ENCODE measurements around the gene ALOX15B.
"Not testable (repeated sequence)": the region's sequence is repeated elsewhere in the genome, so short reads cannot be mapped to it uniquely, and the experiment has no call there.

Gene ALOX15B

GRCh38 chr17:8014558-8014850 lies 24.4 kb upstream of the ALOX15B start:
- no peak for DNase-seq

GRCh38 chr17:8015236-8015956 lies 23.5 kb upstream of the ALOX15B start:
- no peak for DNase-seq

GRCh38 chr17:8015957-8016631 lies 22.8 kb upstream of the ALOX15B start:
- peak; percentile 10 for DNase-seq

DNA sequence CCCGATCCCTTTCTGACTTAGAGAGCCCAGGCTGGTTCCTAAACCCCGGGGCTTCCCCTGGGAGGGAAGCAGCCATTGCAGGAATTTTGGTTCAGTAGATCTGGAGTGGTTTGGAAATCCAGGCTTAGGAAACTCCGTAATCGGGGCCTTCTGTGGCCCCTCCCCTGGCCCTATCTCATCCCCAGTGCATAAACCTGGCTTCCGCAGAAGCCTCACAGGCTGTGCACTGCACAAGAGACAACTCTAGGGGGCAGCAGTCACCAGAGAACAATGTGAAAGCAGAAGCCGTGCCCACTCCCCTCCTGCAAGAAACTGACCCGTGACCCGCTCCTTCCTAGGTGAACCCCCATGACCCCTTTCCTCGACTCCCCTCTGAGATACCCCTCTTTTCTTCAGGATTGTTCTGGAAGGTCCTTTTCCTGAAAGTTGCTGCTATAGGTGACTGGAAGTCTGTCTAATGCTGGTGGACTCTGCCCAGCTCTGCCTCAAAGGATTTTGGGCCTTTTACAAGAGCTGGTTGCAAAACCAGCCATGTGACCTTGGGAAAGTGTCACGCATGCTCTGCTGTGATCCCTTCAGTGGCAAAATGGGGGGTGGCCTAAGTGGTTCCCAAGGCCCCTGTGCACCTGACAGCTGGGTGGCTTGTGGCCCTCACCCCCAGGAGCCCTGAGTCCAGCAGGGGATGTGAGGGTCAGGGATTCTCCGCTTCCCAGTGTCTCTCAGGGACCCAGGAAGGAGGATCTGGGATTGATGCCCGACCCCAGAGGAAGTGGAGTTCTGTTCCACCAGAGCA lies 22.0 kb upstream of the ALOX15B start:
- peak; percentile 64 for DNase-seq

- DNase-seq, result no peak
Observed at GRCh38 chr17:8018436-8018835, 20.4 kb upstream of the ALOX15B start.

DNA sequence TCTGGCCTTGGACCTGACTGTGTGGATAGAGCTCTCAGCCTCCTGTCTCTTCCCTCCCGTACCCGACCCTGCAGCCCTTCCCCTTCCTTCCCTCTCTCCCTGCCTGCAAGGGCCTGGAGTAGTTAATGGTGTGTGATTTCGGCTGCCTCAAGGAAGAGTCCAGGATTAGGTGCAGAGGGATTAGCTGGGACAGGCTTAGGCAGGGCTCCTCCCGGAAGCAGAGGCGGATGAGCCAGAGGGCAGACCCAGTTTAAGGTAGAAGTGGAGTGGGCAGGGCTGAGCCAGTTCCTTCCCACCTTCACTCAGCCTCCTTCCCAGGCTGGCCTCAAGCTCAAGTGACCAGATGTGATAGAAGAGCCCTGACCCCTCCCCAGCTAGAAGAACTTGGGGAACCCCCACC lies 19.7 kb upstream of the ALOX15B start:
- no peak for DNase-seq

GRCh38 chr17:8019665-8020650 lies 18.9 kb upstream of the ALOX15B start:
- no peak for DNase-seq

- no peak for DNase-seq
Observed at GRCh38 chr17:8020776-8021564, 17.9 kb upstream of the ALOX15B start.

GRCh38 chr17:8021565-8022359 lies 17.1 kb upstream of the ALOX15B start:
- DNase-seq, result no peak

GRCh38 chr17:8022360-8023003 lies 16.4 kb upstream of the ALOX15B start:
- no peak for DNase-seq

DNA sequence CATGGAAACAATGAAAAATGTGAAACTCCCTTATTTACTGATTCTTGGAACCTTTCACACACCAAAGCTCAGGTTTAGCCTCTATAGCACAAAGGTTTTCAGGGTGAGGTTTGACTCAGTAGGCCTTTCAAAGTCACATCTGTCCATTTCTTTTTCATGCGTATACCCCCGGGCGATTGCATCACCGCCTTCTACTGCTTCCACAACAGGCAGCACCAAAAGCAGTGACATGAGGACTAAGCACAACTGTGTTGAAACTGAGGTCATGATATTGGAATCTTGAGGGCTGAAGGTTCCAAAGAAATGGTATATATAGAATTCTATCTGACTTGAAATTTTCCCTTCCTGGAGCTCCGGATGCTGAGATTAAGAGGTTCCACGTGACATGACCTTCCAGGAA lies 14.7 kb upstream of the ALOX15B start:
- DNase-seq, result not testable (repeated sequence)

DNA sequence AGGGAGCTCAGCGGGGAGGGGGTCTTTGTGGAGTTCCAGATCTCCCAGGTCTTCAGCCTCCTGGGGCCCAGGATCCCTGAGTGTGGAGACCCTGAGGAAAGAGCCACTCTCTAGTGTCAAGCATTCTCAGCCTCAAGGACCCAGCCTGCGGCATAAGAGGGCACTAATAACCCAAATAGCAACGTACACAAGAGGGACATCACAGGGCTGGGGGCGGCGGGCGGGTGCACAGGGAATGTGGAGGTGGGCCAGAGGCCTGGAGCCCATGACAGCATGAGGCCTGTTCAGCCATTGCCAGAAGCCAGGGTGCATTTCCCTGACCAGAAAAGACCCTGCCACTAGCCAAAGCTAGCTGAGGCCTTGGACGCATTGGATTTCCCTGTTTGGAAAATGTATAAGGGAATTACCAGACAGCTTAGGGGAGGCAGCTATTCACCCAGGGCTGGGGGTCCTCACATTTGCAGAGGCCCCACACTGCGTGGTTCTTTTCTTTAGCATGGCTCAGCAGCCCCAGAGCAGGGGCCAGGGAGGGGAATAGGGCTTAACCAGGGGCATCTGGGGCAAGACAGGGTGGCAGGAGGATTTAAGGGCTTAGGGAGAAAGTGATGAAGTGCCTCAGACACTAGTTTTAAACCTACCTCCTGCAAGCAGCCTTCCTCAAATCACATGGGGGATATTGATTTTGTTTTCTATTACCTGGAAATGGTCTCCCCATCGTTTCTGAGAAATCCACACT lies 13.5 kb upstream of the ALOX15B start:
- no peak for DNase-seq

- DNase-seq, result no peak
Observed at GRCh38 chr17:8029121-8029520, 9.7 kb upstream of the ALOX15B start.

DNA sequence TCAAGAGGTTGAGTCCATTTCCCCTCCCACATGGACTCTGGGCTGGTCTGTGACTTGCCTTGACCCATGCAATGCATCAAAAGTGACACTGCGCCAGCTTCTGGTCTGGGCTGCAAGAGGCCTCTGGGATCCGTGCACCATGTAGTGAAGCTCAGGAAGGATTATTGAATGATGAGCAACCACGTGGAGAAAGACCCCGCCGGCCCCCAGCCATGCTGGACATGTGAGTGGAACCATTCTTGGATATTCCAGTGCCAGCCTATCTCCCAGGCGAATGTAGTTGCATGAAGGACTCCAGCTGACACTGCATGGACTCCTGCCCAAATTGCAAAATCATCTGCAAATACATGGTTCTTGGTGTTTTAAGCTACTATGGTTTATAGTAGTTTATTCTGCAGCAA lies 7.6 kb upstream of the ALOX15B start:
- no peak for DNase-seq

DNA sequence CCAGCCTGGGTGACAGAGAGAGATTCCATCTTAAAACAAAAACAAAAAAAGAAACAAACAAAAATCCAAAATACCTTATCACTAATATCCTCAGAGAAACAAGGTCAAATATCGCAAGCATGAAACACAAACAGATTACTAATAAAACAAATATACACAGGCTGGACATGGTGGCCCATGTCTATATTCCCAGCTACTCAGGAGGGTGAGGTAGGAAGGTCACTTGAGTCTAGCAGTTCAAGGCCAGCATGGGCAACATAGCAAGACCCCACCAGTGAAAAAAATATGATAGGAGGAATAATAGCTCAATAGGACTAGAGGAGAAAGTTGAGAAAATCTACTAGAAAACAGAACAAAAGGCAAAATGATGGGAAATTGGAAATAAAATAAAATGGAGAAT lies 6.9 kb upstream of the ALOX15B start:
- no peak for DNase-seq

DNA sequence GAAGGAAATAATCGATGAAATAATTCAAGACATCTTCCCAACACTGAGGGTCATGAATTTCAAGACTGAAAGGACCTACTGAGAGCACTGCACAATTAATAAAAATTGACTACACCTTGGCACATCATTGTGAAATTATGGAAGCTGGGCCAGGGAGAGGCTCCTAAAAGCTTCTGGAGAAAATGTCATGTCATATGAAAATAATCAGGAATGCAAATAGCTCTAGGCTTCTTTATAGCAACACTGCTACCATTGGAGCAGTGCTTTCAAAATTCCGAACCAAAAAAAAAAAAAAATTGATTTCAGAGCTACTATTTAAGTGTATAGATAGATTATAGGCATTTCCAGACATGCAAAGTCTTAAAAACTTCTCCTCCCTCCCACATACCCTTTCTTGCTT lies 6.4 kb upstream of the ALOX15B start:
- DNase-seq, result no peak

DNA sequence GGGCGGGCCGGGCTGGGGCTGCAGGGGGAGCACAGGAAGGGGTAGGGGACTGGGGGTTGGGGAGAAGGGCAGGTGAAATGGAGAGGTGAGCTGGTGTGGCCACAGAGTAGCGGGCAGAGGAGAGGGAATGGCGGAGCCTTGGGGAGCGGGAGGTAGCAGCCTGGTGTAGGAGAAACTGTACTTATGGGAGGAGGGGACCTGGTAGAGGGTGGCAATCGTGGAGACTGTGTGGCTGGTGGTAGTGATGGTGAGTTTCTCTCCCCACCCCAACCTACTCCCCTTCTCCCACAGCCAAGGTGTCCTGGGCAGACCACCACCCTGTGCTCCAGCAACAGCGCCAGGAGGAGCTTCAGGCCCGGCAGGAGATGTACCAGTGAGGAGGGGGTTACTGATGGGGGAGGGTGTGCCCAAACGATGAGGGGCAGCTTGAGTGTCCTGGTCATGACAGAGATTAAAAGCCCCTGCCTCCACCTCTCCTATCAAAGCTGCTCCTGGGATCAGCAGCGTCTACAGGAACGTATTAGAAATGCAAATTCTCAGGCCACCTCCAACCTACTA lies 831 bp downstream of the ALOX15B start:
- no peak for DNase-seq

- peak; percentile 54 for DNase-seq
Observed at GRCh38 chr17:8041249-8041928, 2.5 kb downstream of the ALOX15B start.

- DNase-seq, result no peak
Observed at GRCh38 chr17:8041979-8042378, 3.1 kb downstream of the ALOX15B start.

Data from CD4-positive, alpha-beta T cell treated with Interleukin-17A for 1 hour (primary cell).